DOHH2 (cell line): ENCODE results near the gene FNDC3B.

Source experiments
- H3F3A ChIP-seq: fragments of 200-600 bp; sonication (generic), shearing (Covaris generic); 2 replicates; pipeline ENCODE4 v1.6.0; 2016; ENCODE audit warnings: antibody characterized with exemption, mild to moderate bottlenecking; ENCODE audit not compliant: control insufficient read depth, insufficient read depth
- H3K27ac ChIP-seq: fragments of 200-600 bp; sonication (generic); 2 replicates; pipeline ENCODE4 v1.5.1; 2014; ENCODE audit warnings: low read depth, mild to moderate bottlenecking, low read length, moderate library complexity
- H3K27me3 ChIP-seq: fragments of 200-600 bp; sonication (generic); 2 replicates; pipeline ENCODE4 v1.6.1; 2014; ENCODE audit warnings: mild to moderate bottlenecking, low read length, mixed read lengths; ENCODE audit not compliant: control insufficient read depth
- H3K36me3 ChIP-seq: fragments of 200-600 bp; sonication (generic); 2 replicates; pipeline ENCODE4 v1.6.1; 2014; ENCODE audit warnings: mild to moderate bottlenecking, low read length, moderate library complexity, mixed read lengths; ENCODE audit not compliant: control insufficient read depth
- H3K4me1 ChIP-seq: fragments of 200-600 bp; sonication (generic); 2 replicates; pipeline ENCODE4 v1.6.1; 2014; ENCODE audit warnings: mild to moderate bottlenecking, low read length, mixed read lengths; ENCODE audit not compliant: control insufficient read depth
- H3K4me2 ChIP-seq: fragments of 200-600 bp; sonication (generic); 2 replicates; pipeline ENCODE4 v1.6.0; 2014; ENCODE audit warnings: mild to moderate bottlenecking, low read length, moderate library complexity
- H3K4me3 ChIP-seq: fragments of 200-600 bp; sonication (generic); 2 replicates; pipeline ENCODE4 v1.5.1; 2014; ENCODE audit warnings: mild to moderate bottlenecking, low read length, mixed read lengths
- H3K79me2 ChIP-seq: fragments of 200-600 bp; sonication (generic); 2 replicates; pipeline ENCODE4 v1.6.1; 2014; ENCODE audit warnings: mild to moderate bottlenecking, low read length, mixed read lengths; ENCODE audit not compliant: control insufficient read depth
- H3K9me2 ChIP-seq: fragments of 200-600 bp; sonication (generic); replicated peaks from 2 replicates; pipeline ENCODE4 v1.6.1; 2014; ENCODE audit warnings: mild to moderate bottlenecking, low read length, mixed read lengths; ENCODE audit not compliant: control insufficient read depth
- H3K9me3 ChIP-seq: fragments of 200-600 bp; sonication (generic); 2 replicates; pipeline ENCODE4 v1.6.1; 2014; ENCODE audit warnings: antibody characterized with exemption, low read length, mixed read lengths; ENCODE audit not compliant: control insufficient read depth, insufficient read depth
- H4K20me1 ChIP-seq: fragments of 200-600 bp; sonication (generic); 2 replicates; pipeline ENCODE4 v1.6.0; 2014; ENCODE audit warnings: low read depth, mild to moderate bottlenecking, antibody characterized with exemption, low read length, moderate library complexity; ENCODE audit not compliant: control insufficient read depth, insufficient read depth
- EZH2phosphoT487 ChIP-seq: fragments of 200-600 bp; sonication (generic); IDR thresholded peaks from 2 replicates; pipeline ENCODE4 v1.6.1; 2017; ENCODE audit warnings: borderline replicate concordance, mild to moderate bottlenecking, antibody characterized with exemption, low read length, moderate library complexity, mixed read lengths
- TF ChIP-seq, protein P1 (sequence below): fragments of 200-600 bp; sonication (generic); IDR thresholded peaks from one replicate; pipeline ENCODE4 v1.5.1; 2014; ENCODE audit warnings: antibody characterized with exemption, mild to moderate bottlenecking, low read depth, low read length; ENCODE audit not compliant: poor library complexity, severe bottlenecking

Gene FNDC3B

DNA sequence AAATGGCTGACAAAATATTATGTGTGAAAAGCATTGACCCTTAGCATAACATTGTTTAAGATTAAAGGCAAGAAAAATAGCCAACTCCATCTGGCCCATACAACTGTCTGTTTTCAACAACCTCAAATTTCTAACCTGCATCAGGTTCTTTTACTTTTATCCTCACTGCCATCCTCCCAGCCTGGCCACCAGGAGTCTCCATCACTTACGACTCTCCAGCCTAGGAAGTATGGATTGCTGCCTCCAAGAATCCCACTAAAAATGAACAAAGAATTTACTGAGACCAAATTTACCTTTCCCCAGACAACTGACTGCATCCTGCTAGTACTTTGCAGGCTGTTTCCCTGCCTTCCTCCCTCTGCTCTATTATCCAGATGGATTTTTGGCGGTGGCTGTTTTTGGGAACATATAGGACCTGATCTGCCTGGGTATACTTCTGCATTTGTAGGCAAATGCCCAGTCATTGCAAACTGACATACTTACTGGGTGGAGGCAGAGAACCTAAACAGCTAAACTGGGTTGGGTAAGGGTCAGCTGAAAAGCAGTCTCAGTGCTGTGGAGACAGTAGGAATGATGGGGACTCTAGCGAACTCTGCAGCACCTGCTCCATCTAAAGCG, 264.7 kb downstream of the FNDC3B start:
- no peak overlapping the region for H3K4me3 ChIP-seq
- no peaks in the 10 kb centered on the region for H3K79me2 ChIP-seq
- H3K27ac ChIP-seq, result no peak overlapping the region
- no peaks in the 10 kb centered on the region for H3K4me1 ChIP-seq
- no peak overlapping the region for H3K4me2 ChIP-seq
- no peaks in the 10 kb centered on the region for H3F3A ChIP-seq
- H4K20me1 ChIP-seq, result no peaks in the 10 kb centered on the region
- H3K9me2 ChIP-seq, result no peaks in the 10 kb centered on the region
- H3K27me3 ChIP-seq, result no peaks in the 10 kb centered on the region
- TF ChIP-seq, protein P1, sequence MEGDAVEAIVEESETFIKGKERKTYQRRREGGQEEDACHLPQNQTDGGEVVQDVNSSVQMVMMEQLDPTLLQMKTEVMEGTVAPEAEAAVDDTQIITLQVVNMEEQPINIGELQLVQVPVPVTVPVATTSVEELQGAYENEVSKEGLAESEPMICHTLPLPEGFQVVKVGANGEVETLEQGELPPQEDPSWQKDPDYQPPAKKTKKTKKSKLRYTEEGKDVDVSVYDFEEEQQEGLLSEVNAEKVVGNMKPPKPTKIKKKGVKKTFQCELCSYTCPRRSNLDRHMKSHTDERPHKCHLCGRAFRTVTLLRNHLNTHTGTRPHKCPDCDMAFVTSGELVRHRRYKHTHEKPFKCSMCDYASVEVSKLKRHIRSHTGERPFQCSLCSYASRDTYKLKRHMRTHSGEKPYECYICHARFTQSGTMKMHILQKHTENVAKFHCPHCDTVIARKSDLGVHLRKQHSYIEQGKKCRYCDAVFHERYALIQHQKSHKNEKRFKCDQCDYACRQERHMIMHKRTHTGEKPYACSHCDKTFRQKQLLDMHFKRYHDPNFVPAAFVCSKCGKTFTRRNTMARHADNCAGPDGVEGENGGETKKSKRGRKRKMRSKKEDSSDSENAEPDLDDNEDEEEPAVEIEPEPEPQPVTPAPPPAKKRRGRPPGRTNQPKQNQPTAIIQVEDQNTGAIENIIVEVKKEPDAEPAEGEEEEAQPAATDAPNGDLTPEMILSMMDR, result no peak
- TF ChIP-seq EZH2phosphoT487, result no peak
- H3K36me3 ChIP-seq, result no peaks in the 10 kb centered on the region; the same call in 1 of the 2 replicates
- no peaks in the 10 kb centered on the region for H3K9me3 ChIP-seq

DNA sequence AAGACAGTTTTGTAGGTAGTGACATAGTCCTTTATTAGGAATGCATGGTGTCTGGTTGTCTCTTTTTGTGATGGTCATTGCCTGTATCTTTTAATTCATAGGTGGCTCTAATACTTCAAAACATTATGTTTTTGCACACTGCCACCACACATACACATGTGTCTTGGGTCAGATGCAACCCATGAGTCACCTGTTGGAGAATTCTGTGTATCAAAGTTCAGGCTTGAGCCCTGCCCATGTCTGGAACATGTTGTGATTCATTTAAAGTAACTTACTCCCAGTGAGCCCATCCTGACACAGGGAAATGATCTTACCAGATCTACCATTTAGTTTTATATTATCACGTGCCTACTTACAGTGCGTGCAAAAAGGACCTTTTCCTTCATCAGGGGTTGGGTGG, 266.2 kb downstream of the FNDC3B start:
- no peak for TF ChIP-seq EZH2phosphoT487
- TF ChIP-seq, protein P1, result no peak
- Histone ChIP-seq H3F3A (no peaks in the 10 kb centered on the region), H4K20me1 (no peaks in the 10 kb centered on the region), H3K79me2 (no peaks in the 10 kb centered on the region), H3K27me3 (no peaks in the 10 kb centered on the region), H3K27ac (no peak overlapping the region), H3K9me3 (no peaks in the 10 kb centered on the region), H3K4me2 (no peak overlapping the region), H3K9me2 (no peaks in the 10 kb centered on the region), H3K4me1 (no peaks in the 10 kb centered on the region), H3K4me3 (no peak overlapping the region), H3K36me3 (no peaks in the 10 kb centered on the region; the same call in 1 of the 2 replicates)

DNA sequence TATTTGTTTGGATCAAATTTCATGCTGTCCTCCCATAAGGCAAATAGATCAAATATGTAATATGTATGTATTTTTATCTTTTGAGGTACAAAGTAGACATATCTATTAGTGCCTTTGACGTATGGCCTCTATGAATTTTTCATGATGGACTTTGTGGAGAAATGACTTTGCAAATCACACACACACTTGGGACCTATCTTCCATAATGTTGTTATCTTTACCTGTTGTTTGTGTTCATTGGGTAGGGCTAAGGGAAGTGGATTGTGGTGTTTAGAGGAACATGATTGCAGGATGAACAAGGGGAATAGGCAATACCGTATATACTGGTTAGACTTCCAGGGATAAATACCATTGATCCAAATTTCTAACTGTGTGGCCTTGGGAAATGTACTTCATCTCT, 266.6 kb downstream of the FNDC3B start:
- no peaks in the 10 kb centered on the region for H4K20me1 ChIP-seq
- no peak overlapping the region for H3K4me2 ChIP-seq
- no peaks in the 10 kb centered on the region for H3F3A ChIP-seq
- H3K27me3 ChIP-seq, result no peaks in the 10 kb centered on the region
- no peak overlapping the region for H3K27ac ChIP-seq
- no peaks in the 10 kb centered on the region for H3K9me3 ChIP-seq
- no peak overlapping the region for H3K4me3 ChIP-seq
- no peaks in the 10 kb centered on the region for H3K9me2 ChIP-seq
- H3K4me1 ChIP-seq, result no peaks in the 10 kb centered on the region
- no peaks in the 10 kb centered on the region for H3K79me2 ChIP-seq
- TF ChIP-seq, protein P1, result no peak
- TF ChIP-seq EZH2phosphoT487, result no peak
- no peaks in the 10 kb centered on the region; the same call in 1 of the 2 replicates for H3K36me3 ChIP-seq
